Activated CD8-positive, alpha-beta memory T cell treated with anti-CD3 and anti-CD28 coated beads, Interleukin-2, amount 10 ng/mL, durations not matched to agents 7 days and 5 days (primary cell): ENCODE data around the gene FGF3. TPM values are rescaled to one million over a fixed set of nuclear protein-coding genes. Genes with fewer than 3 reads are reported as not detected.
"Not testable (repeated sequence)": the region's sequence is repeated elsewhere in the genome, so short reads cannot be mapped to it uniquely, and the experiment has no call there.

Experiments used
- ATAC-seq: fragments of 150-1000 bp; cut with Tn5 transposase; one replicate; pipeline ENCODE4 v1.10.0; 2021; ENCODE audit warnings: moderate library complexity
- CTCF ChIA-PET: fragments of 350-600 bp; sonication (Branson Sonifier 250); formaldehyde crosslinking; loops from one replicate; lab custom pipeline; 2021; ENCODE audit warnings: antibody characterized with exemption; lab: Charles Lee
- DNase-seq: peaks from one replicate; pipeline ENCODE4 v3.0.0-alpha.2; 2020
- H3K27ac Mint-ChIP-seq: one replicate; pipeline ENCODE4 v1.8.0; 2021; ENCODE audit warnings: mild to moderate bottlenecking, mixed read lengths
- H3K27me3 Mint-ChIP-seq: one replicate; pipeline ENCODE4 v1.8.0; 2021; ENCODE audit warnings: mixed read lengths
- H3K36me3 Mint-ChIP-seq: one replicate; pipeline ENCODE4 v1.8.0; 2021; ENCODE audit warnings: mild to moderate bottlenecking, mixed read lengths
- H3K4me1 Mint-ChIP-seq: one replicate; pipeline ENCODE4 v1.8.0; 2021; ENCODE audit warnings: mixed read lengths
- H3K4me3 Mint-ChIP-seq: one replicate; pipeline ENCODE4 v1.8.0; 2021; ENCODE audit warnings: mild to moderate bottlenecking, moderate library complexity, mixed read lengths
- H3K9me3 Mint-ChIP-seq: one replicate; pipeline ENCODE4 v1.8.0; 2022; ENCODE audit warnings: low read depth, mixed read lengths
- total RNA-seq, 2 experiments: library from RNA; stranded (reverse); gene quantifications; one replicate each; pipeline ENCODE4 v1.2.3, GENCODE V29; 2021

FGF3 gene
- total RNA-seq, 2 experiments from 2014 or later: not detected

DNA sequence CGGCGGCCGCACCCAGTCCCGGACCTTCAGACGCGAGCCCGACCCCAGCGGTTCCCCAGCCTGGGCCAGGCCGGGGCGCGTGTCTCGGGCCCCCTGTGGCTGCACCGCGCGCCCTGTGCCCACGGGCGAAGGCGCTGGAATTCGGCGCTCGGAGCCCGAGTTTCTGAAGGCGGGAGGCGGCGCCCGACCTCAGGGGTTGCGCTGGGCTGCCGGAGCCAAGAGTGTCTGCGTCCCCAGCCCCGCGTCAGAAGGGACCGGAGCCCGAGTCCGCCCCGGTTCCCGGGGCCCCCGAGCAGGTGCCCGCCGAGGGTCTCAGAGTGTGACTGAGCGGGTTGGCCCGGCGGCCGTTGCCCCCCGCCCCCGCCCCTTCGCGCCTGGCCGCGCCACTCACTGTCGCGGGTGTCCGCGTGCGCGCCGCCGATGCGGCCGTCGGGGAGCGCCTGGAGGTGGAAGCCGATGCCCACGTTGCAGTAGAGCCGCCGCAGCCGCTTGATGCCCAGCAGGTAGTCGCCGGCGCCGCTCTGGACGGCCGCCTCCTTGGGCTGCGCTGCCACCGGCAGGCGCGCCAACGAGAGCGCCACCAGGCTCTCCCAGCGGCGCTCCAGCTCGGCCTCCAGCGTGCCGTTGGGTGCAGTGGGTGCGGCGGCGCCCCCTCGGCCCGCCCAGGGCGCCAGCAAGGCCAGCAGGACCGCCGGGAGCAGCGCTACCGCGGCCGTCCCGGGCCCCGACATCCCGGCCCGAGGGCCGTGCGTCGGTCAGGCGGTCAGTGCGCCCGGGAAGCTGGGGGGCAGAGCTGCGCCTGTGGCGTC lies 44.7 kb downstream of the FGF3 start:
- no peaks in the 10 kb centered on the region for H3K9me3 Mint-ChIP-seq
- no peaks in the 10 kb centered on the region for H3K4me1 Mint-ChIP-seq
- H3K36me3 Mint-ChIP-seq: no peaks in the 10 kb centered on the region
- DNase-seq (no peak), ATAC-seq (no peak)
- H3K27me3 Mint-ChIP-seq: peaks cover 53% of the 10 kb centered on the region
- H3K27ac Mint-ChIP-seq: no peak overlapping the region
- CTCF ChIA-PET: interaction anchor here (0.8 kb wide), 1 partner anchor 271 kb away, joined by 3 read pairs; no protein-coding TSS in a partner anchor
- H3K4me3 Mint-ChIP-seq: no peak overlapping the region

DNA sequence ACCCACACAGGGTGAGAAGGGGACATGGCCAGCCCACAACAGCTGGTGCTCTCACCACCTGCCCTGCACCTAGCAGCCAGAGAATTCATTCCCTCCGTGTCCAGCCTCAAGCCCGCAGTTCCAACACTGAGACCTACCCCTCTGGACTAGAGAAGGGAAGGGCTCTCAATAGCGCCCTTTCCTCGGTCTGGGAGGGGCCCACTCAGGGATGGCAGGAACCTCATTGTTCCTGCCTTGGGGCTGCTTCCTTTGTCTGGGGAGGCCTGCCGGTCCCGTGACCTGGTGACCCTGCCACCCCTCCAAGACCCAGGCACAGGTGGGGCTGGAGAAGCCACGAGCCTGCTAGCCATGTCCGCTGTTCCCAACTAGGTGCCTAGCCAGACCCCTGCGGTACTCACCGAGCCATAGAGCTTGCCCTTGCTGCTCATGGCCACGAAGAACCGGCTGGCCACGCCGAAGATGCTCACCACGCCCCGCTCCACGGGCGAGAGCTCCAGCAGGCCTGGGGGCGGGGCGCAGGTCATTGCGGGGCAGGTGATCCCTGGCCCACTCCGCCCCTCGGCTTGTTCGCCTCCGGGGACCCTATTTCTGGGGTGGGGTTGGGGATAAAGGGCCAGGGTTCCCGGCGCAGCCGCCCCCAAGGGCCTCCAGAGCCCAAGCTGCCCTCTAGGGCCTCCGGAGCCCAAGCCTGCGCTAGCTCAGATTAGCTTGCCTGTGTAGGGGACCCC lies 45.4 kb downstream of the FGF3 start:
- CTCF ChIA-PET: no interaction called here
- Mint-ChIP-seq H3K27me3 (peaks cover 56% of the 10 kb centered on the region), H3K4me3 (no peak overlapping the region), H3K27ac (no peak overlapping the region), H3K36me3 (no peaks in the 10 kb centered on the region), H3K4me1 (no peaks in the 10 kb centered on the region), H3K9me3 (no peaks in the 10 kb centered on the region)
- ATAC-seq (no peak), DNase-seq (no peak)

DNA sequence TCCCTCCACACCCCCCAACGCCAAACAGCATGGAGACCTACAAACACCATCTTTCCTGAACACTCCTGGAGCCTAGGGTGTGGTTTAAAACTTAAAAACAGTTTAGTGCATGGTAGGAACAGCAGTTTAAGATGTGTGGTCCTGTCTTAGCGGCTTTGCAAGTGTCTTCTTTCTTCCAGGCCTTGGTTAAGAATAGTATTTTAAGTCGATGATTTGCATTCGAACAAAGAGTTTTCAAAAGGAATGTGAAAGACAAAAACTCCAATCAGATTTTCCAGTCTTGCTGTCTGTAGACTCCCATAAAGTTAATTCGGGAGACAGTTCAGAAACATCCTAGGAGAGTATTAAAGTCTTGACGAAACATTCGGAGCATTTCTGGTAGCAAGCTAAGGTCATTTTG lies 47.8 kb downstream of the FGF3 start:
- no peak for ATAC-seq
- Mint-ChIP-seq H3K9me3 (no peaks in the 10 kb centered on the region), H3K4me3 (no peak overlapping the region), H3K27me3 (peaks cover 45% of the 10 kb centered on the region), H3K36me3 (no peaks in the 10 kb centered on the region), H3K27ac (no peak overlapping the region), H3K4me1 (no peaks in the 10 kb centered on the region)
- CTCF ChIA-PET: no interaction called here
- no peak for DNase-seq

DNA sequence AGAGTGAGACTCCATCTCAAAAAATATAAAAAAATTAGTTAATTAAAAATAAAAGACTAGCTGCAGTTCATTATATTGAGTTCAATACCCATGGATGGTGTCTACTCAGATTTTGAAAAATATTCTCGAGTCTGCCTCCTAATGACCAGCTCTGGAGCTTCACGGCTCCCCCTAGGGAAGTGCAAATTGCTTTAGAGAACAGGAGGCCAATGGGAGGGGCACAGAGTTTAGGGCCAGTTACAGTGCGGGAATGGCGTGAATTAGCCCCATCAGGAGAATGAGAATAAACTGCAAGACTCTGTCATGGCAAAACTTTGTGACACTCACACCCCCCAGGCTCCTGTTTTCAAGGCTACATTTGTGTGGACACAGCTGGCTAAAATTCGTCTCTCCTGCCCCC lies 48.7 kb downstream of the FGF3 start:
- Mint-ChIP-seq H3K4me1 (no peaks in the 10 kb centered on the region), H3K27me3 (peaks cover 38% of the 10 kb centered on the region), H3K36me3 (no peaks in the 10 kb centered on the region), H3K4me3 (no peak overlapping the region), H3K9me3 (no peaks in the 10 kb centered on the region), H3K27ac (no peak overlapping the region)
- DNase-seq (no peak), ATAC-seq (no peak)
- CTCF ChIA-PET: no interaction called here

DNA sequence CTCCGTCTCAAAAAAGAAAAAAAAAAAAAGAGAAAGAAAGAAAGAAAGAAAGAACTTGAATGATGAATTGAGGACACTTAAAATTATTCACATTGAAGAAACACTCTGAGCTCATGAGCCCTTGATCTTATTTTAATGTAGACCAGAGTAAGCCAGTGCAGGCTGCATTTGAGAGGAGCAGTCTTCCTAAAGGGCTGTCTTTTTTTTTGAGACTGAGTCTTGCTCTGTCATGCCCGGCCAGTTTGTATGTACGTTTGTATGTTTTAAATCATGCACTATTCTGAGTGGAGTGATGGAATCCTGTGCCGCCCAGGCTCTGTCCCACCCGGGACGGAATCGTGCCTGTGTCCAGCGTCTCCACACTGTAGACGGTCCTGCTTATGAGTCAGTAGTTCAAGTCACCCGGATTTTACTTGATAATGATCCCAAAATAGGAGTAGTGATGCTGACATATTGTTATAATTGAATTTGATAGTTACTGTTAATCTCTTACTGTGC lies 53.7 kb downstream of the FGF3 start:
- H3K4me3 Mint-ChIP-seq: no peak overlapping the region
- peaks cover 5% of the 10 kb centered on the region for H3K27me3 Mint-ChIP-seq
- CTCF ChIA-PET: no interaction called here
- ATAC-seq (no peak), DNase-seq (no peak)
- no peaks in the 10 kb centered on the region for H3K9me3 Mint-ChIP-seq
- H3K36me3 Mint-ChIP-seq: no peaks in the 10 kb centered on the region
- no peaks in the 10 kb centered on the region for H3K4me1 Mint-ChIP-seq
- no peak overlapping the region for H3K27ac Mint-ChIP-seq

DNA sequence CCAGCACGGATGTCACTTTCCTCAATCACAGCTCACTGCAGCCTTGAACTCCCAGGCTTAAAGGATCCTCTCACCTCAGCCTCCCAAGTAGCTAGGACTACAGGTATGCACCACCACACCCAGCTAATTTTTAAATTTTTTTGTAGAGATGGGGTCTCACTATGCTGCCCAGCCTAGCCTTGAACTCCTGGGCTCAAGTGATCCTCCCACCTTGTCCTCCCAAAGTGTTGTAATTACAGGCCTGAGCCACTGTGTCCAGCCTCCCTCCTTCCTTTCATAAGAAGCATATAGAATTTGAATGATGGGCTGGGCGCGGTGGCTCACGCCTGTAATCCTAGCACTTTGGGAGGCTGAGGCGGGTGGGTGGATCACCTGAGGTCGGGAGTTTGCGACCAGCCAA lies 54.3 kb downstream of the FGF3 start:
- H3K4me3 Mint-ChIP-seq, H3K9me3 Mint-ChIP-seq, DNase-seq, H3K36me3 Mint-ChIP-seq, CTCF ChIA-PET, H3K4me1 Mint-ChIP-seq, ATAC-seq, H3K27ac Mint-ChIP-seq, H3K27me3 Mint-ChIP-seq: not testable (repeated sequence)

DNA sequence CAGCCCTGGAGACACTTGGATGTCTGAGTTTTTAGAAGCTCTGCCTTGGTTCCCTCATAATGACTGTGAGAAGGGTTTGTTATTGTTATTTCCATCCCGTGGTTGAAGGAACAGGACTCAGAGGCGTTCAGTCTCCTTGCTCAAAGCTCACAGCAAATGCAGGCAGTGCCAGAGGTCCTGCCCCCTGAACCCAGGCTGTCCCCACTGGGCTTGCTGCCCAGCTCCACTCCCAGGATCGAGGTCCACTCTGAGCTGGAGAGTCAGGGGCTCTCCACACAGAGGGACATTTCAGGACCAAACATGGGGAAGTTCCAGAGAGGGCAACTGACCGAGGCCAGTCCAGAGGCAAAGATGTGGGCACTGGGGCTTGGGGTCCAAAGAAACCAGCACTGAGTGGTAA lies 58.9 kb downstream of the FGF3 start:
- no peak for ATAC-seq
- Mint-ChIP-seq H3K4me3 (no peak overlapping the region), H3K27me3 (no peaks in the 10 kb centered on the region), H3K4me1 (no peaks in the 10 kb centered on the region), H3K27ac (no peak overlapping the region), H3K9me3 (no peaks in the 10 kb centered on the region), H3K36me3 (no peaks in the 10 kb centered on the region)
- CTCF ChIA-PET: no interaction called here
- no peak for DNase-seq

Other genes starting within 250 kb of the FGF3 start
- gene CCND1, start 178.3 kb downstream of the FGF3 start, total RNA-seq: 1 to 10 TPM in 1 of 2 experiments, not detected in 1; 1.7 TPM
- 10 to 100 TPM; 24.0 to 26.3 TPM for gene LTO1, start 144.1 kb downstream of the FGF3 start, total RNA-seq
- gene FGF19, start 115.4 kb downstream of the FGF3 start, total RNA-seq: not detected
- not detected for gene FGF4, start 44.1 kb downstream of the FGF3 start, total RNA-seq